PC-3 (cell line): ENCODE results near the gene GTPBP8. TPM values are rescaled to one million over a fixed set of nuclear protein-coding genes. Genes with fewer than 3 reads are reported as not detected.

Source experiments
- ATAC-seq: fragments of 200-7000 bp; cut with Tn5 transposase; 2 replicates; pipeline ENCODE4 v1.9.1; 2020; ENCODE audit warnings: mild to moderate bottlenecking, moderate library complexity
- Bru-seq: library from RNA; stranded (reverse); fragments of 400-500 nt; gene quantifications from one replicate; lab custom pipeline; 2021; lab: Mats Ljungman, UMichigan
- BruChase-seq, 2 experiments: library from RNA; stranded (reverse); fragments of 400-500 nt; gene quantifications; one replicate each; lab custom pipeline; 2021; lab: Mats Ljungman, UMichigan
- BruUV-seq: library from RNA; stranded (reverse); fragments of 400-500 nt; replicated peaks from 2 replicates; lab custom pipeline; 2021; lab: Mats Ljungman, UMichigan
- CTCF ChIA-PET: fragments of 300-600 bp; sonication (Branson Sonifier 250); formaldehyde crosslinking; loops from one replicate; lab custom pipeline; 2022; ENCODE audit warnings: antibody characterized with exemption; lab: Charles Lee
- POLR2A ChIA-PET: fragments of 300-600 bp; sonication (Branson Sonifier 250); formaldehyde crosslinking; loops from one replicate; lab custom pipeline; 2022; ENCODE audit warnings: antibody characterized with exemption; ENCODE audit not compliant: unreplicated experiment; lab: Charles Lee
- DNase-seq: peaks from one replicate; pipeline ENCODE4 v3.0.0-alpha.2; 2015
- H2AFZ ChIP-seq: fragments of 300-600 bp; sonication (generic); 2 replicates; pipeline ENCODE4 v1.6.0; 2016; ENCODE audit warnings: antibody characterized with exemption, low read length
- H3F3A ChIP-seq: fragments of 300-600 bp; sonication (generic); one replicate; pipeline ENCODE4 v1.6.0; 2017; ENCODE audit warnings: antibody characterized with exemption, low read length, control low read depth, mild to moderate bottlenecking; ENCODE audit not compliant: unreplicated experiment
- H3K27ac ChIP-seq: fragments of 300-600 bp; sonication (generic); 2 replicates; pipeline ENCODE4 v1.5.1; 2016; ENCODE audit warnings: mild to moderate bottlenecking, low read length
- H3K27me3 ChIP-seq: fragments of 300-600 bp; sonication (generic); 2 replicates; pipeline ENCODE4 v1.6.1; 2016; ENCODE audit warnings: low read length, mixed read lengths
- H3K36me3 ChIP-seq: fragments of 300-600 bp; sonication (generic); 2 replicates; pipeline ENCODE4 v1.6.1; 2016; ENCODE audit warnings: low read depth, mixed run types, low read length, mixed read lengths
- H3K4me1 ChIP-seq: fragments of 300-600 bp; sonication (generic); 2 replicates; pipeline ENCODE4 v1.5.1; 2016; ENCODE audit warnings: low read length; ENCODE audit not compliant: insufficient read depth
- H3K4me2 ChIP-seq: fragments of 300-600 bp; sonication (generic); 2 replicates; pipeline ENCODE4 v1.6.0; 2016; ENCODE audit warnings: low read length
- H3K4me3 ChIP-seq: fragments of 300-600 bp; sonication (generic); 2 replicates; pipeline ENCODE4 v1.5.1; 2016; ENCODE audit warnings: mild to moderate bottlenecking, low read length, mixed read lengths
- H3K79me2 ChIP-seq: fragments of 300-600 bp; sonication (generic); 2 replicates; pipeline ENCODE4 v1.6.1; 2017; ENCODE audit warnings: low read length, mixed read lengths
- H3K9ac ChIP-seq: fragments of 300-600 bp; sonication (generic); 2 replicates; pipeline ENCODE4 v1.6.0; 2016; ENCODE audit warnings: mild to moderate bottlenecking, low read length
- H3K9me2 ChIP-seq: fragments of 300-600 bp; sonication (generic); replicated peaks from 2 replicates; pipeline ENCODE4 v1.6.1; 2016; ENCODE audit warnings: mixed run types, low read length, mixed read lengths
- H3K9me3 ChIP-seq: fragments of 300-600 bp; sonication (generic); 2 replicates; pipeline ENCODE4 v1.6.1; 2016; ENCODE audit warnings: low read length, mixed read lengths
- H4K20me1 ChIP-seq: fragments of 300-600 bp; sonication (generic); 2 replicates; pipeline ENCODE4 v1.6.1; 2016; ENCODE audit warnings: low read length, mixed read lengths
- EZH2 ChIP-seq: fragments of 300-600 bp; sonication (generic); IDR thresholded peaks from one replicate; pipeline ENCODE4 v1.6.1; 2017; ENCODE audit warnings: antibody characterized with exemption, mild to moderate bottlenecking, low read length; ENCODE audit not compliant: unreplicated experiment
- EZH2phosphoT487 ChIP-seq: fragments of 300-600 bp; sonication (generic); IDR thresholded peaks from 2 replicates; pipeline ENCODE4 v1.6.1; 2018; ENCODE audit warnings: mild to moderate bottlenecking, antibody characterized with exemption, low read length, borderline replicate concordance
- intact Hi-C: fragments of 100-400 bp; cut with micrococcal nuclease; formaldehyde crosslinking; loops from 2 replicates; pipeline ENCODE4 v1.9.0; 2023
- long read RNA-seq: library from polyadenylated mRNA; unstranded; transcript quantifications from one replicate; pipeline ENCODE4 v2.0.0, GENCODE V29; 2021; ENCODE audit not compliant: unreplicated experiment
- total RNA-seq: library from RNA; depleted of rRNA; stranded (reverse); fragments of >200 nt; gene quantifications from 2 replicates; pipeline ENCODE4 v1.2.3, GENCODE V29; 2014; rRNA removed
- TF ChIP-seq, protein P1 (sequence below): fragments of 300-600 bp; sonication (generic); conservative IDR thresholded peaks from 2 replicates; pipeline ENCODE4 v1.5.1; 2017; ENCODE audit warnings: antibody characterized with exemption, low read depth, mild to moderate bottlenecking, low read length

Gene GTPBP8
- total RNA-seq (63.8 and 87.2 TPM in 2 replicates), Bru-seq, nascent RNA (percentile 85 among the genes with signal in this experiment), BruChase-seq, experiment 1, labeled RNA remaining after a 6-hour chase (percentile 80 among the genes with signal in this experiment), BruChase-seq, experiment 2, labeled RNA remaining after a 2-hour chase (percentile 73 among the genes with signal in this experiment)
- long read RNA-seq, transcript GTPBP8-202 (5 exons, 1,787 nt): minor isoform, 5 of 41 reads
- long read RNA-seq, transcript GTPBP8-207 (5 exons, 715 nt): minor isoform, 5 of 41 reads
- long read RNA-seq, transcript GTPBP8-203 (6 exons, 1,360 nt): major isoform, 22 of 41 reads
- long read RNA-seq, partial matches to known transcripts: 2 of 41 reads
- long read RNA-seq, other reads (novel, unspliced or antisense): 5 of 41 reads

DNA sequence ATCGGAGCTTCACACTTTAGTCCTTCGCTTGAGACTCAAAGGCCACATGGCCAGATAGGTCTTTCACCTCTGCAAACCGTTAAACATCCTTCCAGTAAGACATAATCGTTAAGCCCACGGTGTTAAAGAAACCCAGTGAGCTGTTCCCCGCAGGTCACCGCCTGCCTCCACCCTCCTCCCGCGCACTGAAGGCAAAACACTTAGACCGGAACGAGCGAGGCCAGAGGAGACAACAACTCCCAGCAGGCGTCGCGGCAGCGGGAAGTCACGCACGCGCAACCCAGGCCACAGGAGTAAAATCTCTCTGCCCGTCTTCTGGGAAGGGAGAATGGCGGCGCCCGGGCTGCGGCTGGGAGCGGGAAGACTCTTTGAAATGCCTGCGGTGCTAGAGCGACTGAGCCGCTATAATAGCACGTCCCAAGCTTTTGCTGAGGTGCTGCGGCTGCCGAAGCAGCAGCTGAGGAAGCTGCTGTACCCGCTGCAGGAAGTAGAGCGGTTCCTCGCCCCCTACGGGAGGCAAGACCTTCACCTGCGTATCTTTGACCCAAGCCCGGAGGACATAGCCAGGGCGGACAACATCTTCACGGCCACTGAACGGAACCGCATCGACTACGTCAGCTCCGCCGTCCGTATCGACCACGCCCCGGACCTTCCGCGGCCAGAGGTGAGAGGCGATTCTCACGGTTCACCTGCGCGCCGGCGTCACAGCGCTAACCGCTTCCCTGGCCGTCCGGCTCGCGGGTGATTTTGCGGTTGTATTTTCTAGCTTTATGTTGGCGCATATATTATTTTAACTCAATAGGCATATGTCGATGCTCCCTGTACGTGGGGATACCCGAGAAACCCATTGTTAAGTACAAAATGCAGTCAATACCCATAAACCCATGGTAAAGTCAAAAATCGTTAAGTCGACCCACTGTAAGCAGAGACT, at the start of gene GTPBP8:
TSS of gene GTPBP8 (plus strand) at position 313 of the 931 bp plus-strand sequence. CDS start at position 329, 16 bp downstream.
- BruUV-seq: TSS peak; percentile 83
- no peaks in the 10 kb centered on the region for H3F3A ChIP-seq
- H4K20me1 ChIP-seq: peaks cover 9% of the 10 kb centered on the region; the same call in 1 of the 2 replicates
- H3K4me2 ChIP-seq: peak within 1 kb of the TSS; percentile 88
- peak within 1 kb of the TSS; percentile 89 for H3K9ac ChIP-seq
- TF ChIP-seq, protein P1, sequence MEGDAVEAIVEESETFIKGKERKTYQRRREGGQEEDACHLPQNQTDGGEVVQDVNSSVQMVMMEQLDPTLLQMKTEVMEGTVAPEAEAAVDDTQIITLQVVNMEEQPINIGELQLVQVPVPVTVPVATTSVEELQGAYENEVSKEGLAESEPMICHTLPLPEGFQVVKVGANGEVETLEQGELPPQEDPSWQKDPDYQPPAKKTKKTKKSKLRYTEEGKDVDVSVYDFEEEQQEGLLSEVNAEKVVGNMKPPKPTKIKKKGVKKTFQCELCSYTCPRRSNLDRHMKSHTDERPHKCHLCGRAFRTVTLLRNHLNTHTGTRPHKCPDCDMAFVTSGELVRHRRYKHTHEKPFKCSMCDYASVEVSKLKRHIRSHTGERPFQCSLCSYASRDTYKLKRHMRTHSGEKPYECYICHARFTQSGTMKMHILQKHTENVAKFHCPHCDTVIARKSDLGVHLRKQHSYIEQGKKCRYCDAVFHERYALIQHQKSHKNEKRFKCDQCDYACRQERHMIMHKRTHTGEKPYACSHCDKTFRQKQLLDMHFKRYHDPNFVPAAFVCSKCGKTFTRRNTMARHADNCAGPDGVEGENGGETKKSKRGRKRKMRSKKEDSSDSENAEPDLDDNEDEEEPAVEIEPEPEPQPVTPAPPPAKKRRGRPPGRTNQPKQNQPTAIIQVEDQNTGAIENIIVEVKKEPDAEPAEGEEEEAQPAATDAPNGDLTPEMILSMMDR: no peak
- no peak for TF ChIP-seq EZH2phosphoT487
- no peak for TF ChIP-seq EZH2
- H3K9me3 ChIP-seq: no peaks in the 10 kb centered on the region
- POLR2A ChIA-PET: interaction anchor here (0.6 to 1.1 kb wide), 5 partner anchors 20 to 523 kb away, joined by 3 to 8 read pairs (median 6); a partner anchor contains a TSS
- intact Hi-C loops: loop anchor here (1.0 kb wide), 1 partner anchor 429 kb away; the partner anchor contains the start of gene SLC35A5
- no peaks in the 10 kb centered on the region for H3K27me3 ChIP-seq
- peak; percentile 89 for DNase-seq
- peaks cover 23% of the 10 kb centered on the region for H3K4me1 ChIP-seq
- H3K9me2 ChIP-seq: no peaks in the 10 kb centered on the region
- H3K4me3 ChIP-seq: peak within 1 kb of the TSS; percentile 87
- H2AFZ ChIP-seq: peak within 1 kb of the TSS; percentile 80
- H3K36me3 ChIP-seq: no peaks in the 10 kb centered on the region
- CTCF ChIA-PET: interaction anchor here (0.6 to 1.5 kb wide), 3 partner anchors 177 to 344 kb away, joined by 3 to 5 read pairs (median 4); no protein-coding TSS in a partner anchor
- peak within 1 kb of the TSS; percentile 93 for H3K27ac ChIP-seq
- H3K79me2 ChIP-seq: peaks cover 49% of the 10 kb centered on the region
- ATAC-seq: peak; percentile 95

GRCh38 chr3:112948346-112948838, 42.4 kb upstream of the GTPBP8 start:
- no peaks in the 10 kb centered on the region for H3K79me2 ChIP-seq
- POLR2A ChIA-PET: no interaction called here
- no TSS peak for BruUV-seq
- H3K9me2 ChIP-seq: no peaks in the 10 kb centered on the region
- no peaks in the 10 kb centered on the region for H3K9me3 ChIP-seq
- no peak overlapping the region for H2AFZ ChIP-seq
- DNase-seq (no peak), ATAC-seq (no peak)
- H3K9ac ChIP-seq: no peak overlapping the region
- no peak overlapping the region for H3K4me3 ChIP-seq
- intact Hi-C loops: no loop called here
- TF ChIP-seq, protein P1: no peak
- no peak for TF ChIP-seq EZH2phosphoT487
- no peak for TF ChIP-seq EZH2
- 0 out of 2 replicates have a peak, but pooled peaks cover 5% of the 10 kb centered on the region for H3K27me3 ChIP-seq
- CTCF ChIA-PET: no interaction called here
- no peaks in the 10 kb centered on the region for H4K20me1 ChIP-seq
- no peaks in the 10 kb centered on the region for H3K4me1 ChIP-seq
- no peak overlapping the region for H3K27ac ChIP-seq
- no peaks in the 10 kb centered on the region for H3K36me3 ChIP-seq
- no peak overlapping the region for H3K4me2 ChIP-seq
- no peaks in the 10 kb centered on the region for H3F3A ChIP-seq
